ENCODE data around the gene ANKRD31. TPM values are rescaled to one million over a fixed set of nuclear protein-coding genes. Genes with fewer than 3 reads are reported as not detected.
A peak's percentile ranks its signal among the peaks of the same experiment; 100 is the strongest.

ANKRD31 gene
- total RNA-seq (2021; ENCODE audit: unreplicated experiment): not detected
- polyA plus RNA-seq (2012; ENCODE audit: insufficient read length): 0.04 TPM
- percentile 19 among the genes with signal in this experiment for Bru-seq, nascent RNA
- BruChase-seq, experiment 1, labeled RNA remaining after a 2-hour chase: percentile 15 among the genes with signal in this experiment
- percentile 11 among the genes with signal in this experiment for BruChase-seq, experiment 2, labeled RNA remaining after a 6-hour chase
- long read RNA-seq: 0 reads

GRCh38 chr5:75236322-75237316 lies at the start of gene ANKRD31:
TSS of gene ANKRD31 (minus strand) at chr5:75236878. CDS start at chr5:75236686, 192 bp downstream.
- DNase-seq (ENCODE audit: low read depth, low spot score) (peak; percentile 20), ATAC-seq (peak; percentile 99)
- intact Hi-C loops (cut with micrococcal nuclease; ENCODE audit: unreplicated experiment) (no loop called here), in situ Hi-C loops (cut with HindIII; ENCODE audit: low pct_unique_long_range_greater_than_20kb, low sequenced_read_pairs) (no loop called here)
- H3K4me1 ChIP-seq (ENCODE audit: control insufficient read depth, insufficient read depth, low read length): peaks cover 8% of the 10 kb centered on the region
- peak within 1 kb of the TSS; percentile 83 for H3K27ac ChIP-seq (ENCODE audit: low read length)
- CTCF ChIA-PET: interaction anchor here (0.6 to 1.6 kb wide), 5 partner anchors 46 to 188 kb away, joined by 3 to 20 read pairs (median 3); partner anchors contain the start of gene HMGCR
- H3K9me3 ChIP-seq (ENCODE audit: control insufficient read depth, insufficient read depth, low read depth, low read length): no peaks in the 10 kb centered on the region
- no peaks in the 10 kb centered on the region for H3K27me3 ChIP-seq (ENCODE audit: control insufficient read depth, insufficient read depth, low read length)
- H3K36me3 ChIP-seq (ENCODE audit: control insufficient read depth, insufficient read depth, low read length): no peaks in the 10 kb centered on the region
- TF ChIP-seq CTCF (IDR thresholded peaks at IDR 0.05): peak; percentile 97
- no peak for TF ChIP-seq TCF7L2 (IDR thresholded peaks at IDR 0.05; ENCODE audit: low read depth, low read length)
- TF ChIP-seq POLR2AphosphoS5 (IDR thresholded peaks at IDR 0.05; ENCODE audit: low read depth, low read length): peak; percentile 58
- no peak for TF ChIP-seq REST (IDR thresholded peaks at IDR 0.05; ENCODE audit: insufficient read depth in 1 of 2, low read depth in 2 of 2, low read length in 1 of 2)
- no peak for TF ChIP-seq SIN3A (IDR thresholded peaks at IDR 0.05; ENCODE audit: borderline replicate concordance, insufficient read depth, low read depth, low read length)
- TSS peak; percentile 71 for BruUV-seq (replicated peaks)
- peak within 1 kb of the TSS; percentile 76 to 83 for H3K4me3 ChIP-seq (ENCODE audit: low read depth in 2 of 2, low read length in 2 of 2)
- POLR2A ChIA-PET: interaction anchor here (1.3 kb wide), 1 partner anchor 100 kb away, joined by 6 read pairs; the partner anchor contains the start of gene HMGCR

- H3K27me3 ChIP-seq (ENCODE audit: control insufficient read depth, insufficient read depth, low read length): no peaks in the 10 kb centered on the region; the same call in 1 of the 2 replicates
- TF ChIP-seq REST (IDR thresholded peaks at IDR 0.05; ENCODE audit: insufficient read depth in 1 of 2, low read depth in 2 of 2, low read length in 1 of 2) (no peak), TCF7L2 (IDR thresholded peaks at IDR 0.05; ENCODE audit: low read depth, low read length) (no peak), POLR2AphosphoS5 (IDR thresholded peaks at IDR 0.05; ENCODE audit: low read depth, low read length) (no peak), CTCF (IDR thresholded peaks at IDR 0.05) (no peak), SIN3A (IDR thresholded peaks at IDR 0.05; ENCODE audit: borderline replicate concordance, insufficient read depth, low read depth, low read length) (no peak)
- no peak overlapping the region for H3K27ac ChIP-seq (ENCODE audit: low read length)
- no TSS peak for BruUV-seq (replicated peaks)
- ATAC-seq (no peak), DNase-seq (ENCODE audit: low read depth, low spot score) (no peak)
- H3K4me1 ChIP-seq (ENCODE audit: control insufficient read depth, insufficient read depth, low read length): no peaks in the 10 kb centered on the region
- no peak overlapping the region for H3K4me3 ChIP-seq (ENCODE audit: low read depth in 2 of 2, low read length in 2 of 2)
- H3K36me3 ChIP-seq (ENCODE audit: control insufficient read depth, insufficient read depth, low read length): no peaks in the 10 kb centered on the region
- ChIA-PET CTCF (no interaction called here), POLR2A (no interaction called here)
- in situ Hi-C loops (cut with HindIII; ENCODE audit: low pct_unique_long_range_greater_than_20kb, low sequenced_read_pairs): no loop called here
- no peaks in the 10 kb centered on the region for H3K9me3 ChIP-seq (ENCODE audit: control insufficient read depth, insufficient read depth, low read depth, low read length)
- intact Hi-C loops (cut with micrococcal nuclease; ENCODE audit: unreplicated experiment): no loop called here
These were observed 49.6 kb upstream of the ANKRD31 start for GRCh38 chr5:75286211-75286773.

All from Panc1 (cell line).